NCI-H526 treated with DMSO at 0.1 percent for 48 hours (cell line): ENCODE measurements around the gene APBA1.
"Not testable (repeated sequence)": the region's sequence is repeated elsewhere in the genome, so short reads cannot be mapped to it uniquely, and the experiment has no call there.

Source experiments
- DNase-seq: peaks from one replicate; lab custom pipeline; 2025; lab: John Stamatoyannopoulos, UW

APBA1 gene

DNA sequence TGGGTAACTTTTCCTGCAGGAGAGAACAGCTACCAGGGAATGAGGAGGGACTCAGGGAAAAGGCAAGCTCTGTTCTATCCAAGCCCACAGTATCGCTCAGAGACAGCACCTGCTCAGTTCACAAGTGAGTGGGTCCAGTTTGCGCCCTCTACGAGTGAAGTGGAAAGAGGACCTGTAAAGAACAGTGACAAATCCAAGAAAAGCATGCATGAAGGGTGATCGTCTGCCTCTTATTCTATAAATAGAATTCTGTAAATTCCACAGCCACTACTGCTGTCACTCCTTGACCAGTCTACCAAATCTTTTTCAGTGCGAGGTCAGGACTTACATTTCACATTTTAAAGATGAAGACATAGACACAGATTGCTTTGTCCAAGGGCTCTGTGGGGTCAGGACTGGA lies 229.7 kb downstream of the APBA1 start:
- no peak for DNase-seq

DNA sequence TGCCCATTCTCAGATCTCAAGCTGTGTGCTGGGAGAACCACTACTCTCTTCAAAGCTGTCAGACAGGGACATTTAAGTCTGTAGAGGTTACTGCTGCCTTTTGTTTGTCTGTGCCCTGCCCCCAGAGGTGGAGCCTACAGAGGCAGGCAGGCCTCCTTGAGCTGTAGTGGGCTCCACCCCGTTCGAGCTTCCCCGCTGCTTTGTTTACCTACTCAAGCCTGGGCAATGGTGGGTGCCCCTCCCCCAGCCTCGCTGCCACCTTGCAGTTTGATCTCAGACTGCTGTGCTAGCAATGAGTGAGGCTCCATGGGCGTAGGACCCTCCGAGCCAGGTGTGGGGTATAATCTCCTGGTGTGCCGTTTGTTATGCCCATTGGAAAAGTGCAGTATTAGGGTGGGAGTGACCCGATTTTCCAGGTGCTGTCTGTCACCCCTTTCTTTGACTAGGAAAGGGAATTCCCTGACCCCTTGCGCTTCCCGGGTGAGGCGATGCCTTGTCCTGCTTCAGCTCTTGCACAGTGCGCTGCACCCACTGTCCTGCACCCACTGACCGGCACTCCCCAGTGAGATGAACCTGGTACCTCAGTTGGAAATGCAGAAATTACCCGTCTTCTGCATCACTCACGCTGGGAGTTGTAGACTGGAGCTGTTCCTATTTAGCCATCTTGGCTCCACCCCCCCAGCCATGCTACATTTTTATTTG lies 231.8 kb downstream of the APBA1 start:
- DNase-seq: not testable (repeated sequence)

DNA sequence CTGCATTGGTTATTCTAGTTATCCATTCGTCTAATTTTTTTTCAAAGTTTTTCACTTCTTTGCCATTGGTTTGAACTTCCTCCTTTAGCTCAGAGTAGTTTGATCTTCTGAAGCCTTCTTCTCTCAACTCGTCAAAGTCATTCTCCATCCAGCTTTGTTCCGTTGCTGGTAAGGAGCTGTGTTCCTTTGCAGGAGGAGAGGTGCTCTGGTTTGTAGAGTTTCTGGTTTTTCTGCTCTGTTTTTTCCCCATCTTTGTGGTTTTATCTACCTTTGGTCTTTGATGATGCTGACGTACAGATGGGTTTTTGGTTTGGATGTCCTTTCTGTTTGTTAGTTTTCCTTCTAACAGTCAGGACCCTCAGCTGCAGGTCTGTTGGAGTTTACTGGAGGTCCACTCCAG lies 232.5 kb downstream of the APBA1 start:
- DNase-seq: not testable (repeated sequence)

GRCh38 chr9:69433968-69434367 lies 238.2 kb downstream of the APBA1 start:
- DNase-seq: no peak

DNA sequence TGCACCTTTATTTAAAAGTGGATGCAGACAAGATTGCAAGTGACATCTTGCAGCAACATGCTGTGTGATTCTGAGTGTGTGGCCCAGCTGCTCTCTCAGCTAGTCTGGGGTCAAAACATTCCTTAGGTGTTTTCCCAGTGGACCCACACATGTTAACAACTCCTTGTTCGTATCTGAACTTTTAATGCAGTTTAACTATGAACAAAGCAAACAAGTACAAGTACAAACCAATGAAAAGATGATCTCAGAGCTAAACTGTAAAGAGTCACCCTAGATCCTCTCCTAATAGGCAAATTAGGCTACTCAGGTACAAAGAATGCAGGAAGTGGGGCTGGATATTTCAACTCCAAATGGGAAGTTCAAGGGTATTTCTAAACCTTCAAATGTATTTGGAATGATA lies 238.8 kb downstream of the APBA1 start:
- DNase-seq: no peak

DNA sequence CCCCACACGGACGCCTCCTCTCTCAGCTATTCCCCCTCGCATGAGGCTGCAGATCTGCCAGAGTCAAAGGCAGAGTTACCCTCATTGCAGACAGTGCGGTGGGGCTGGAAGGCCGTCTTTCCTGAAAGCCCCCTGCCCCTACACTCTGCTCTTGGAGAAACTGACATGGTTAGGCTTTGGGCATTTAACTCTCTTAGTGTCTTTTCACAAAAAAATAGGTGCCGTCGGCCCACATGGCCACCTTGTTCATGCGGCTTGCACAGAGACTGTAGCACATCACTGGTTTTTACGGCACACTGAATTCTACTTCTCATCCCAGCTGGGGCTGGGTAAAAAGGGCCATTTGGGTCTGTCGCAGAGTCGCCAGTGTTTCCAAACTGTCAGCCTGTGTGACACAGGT lies 239.5 kb downstream of the APBA1 start:
- DNase-seq: no peak

DNA sequence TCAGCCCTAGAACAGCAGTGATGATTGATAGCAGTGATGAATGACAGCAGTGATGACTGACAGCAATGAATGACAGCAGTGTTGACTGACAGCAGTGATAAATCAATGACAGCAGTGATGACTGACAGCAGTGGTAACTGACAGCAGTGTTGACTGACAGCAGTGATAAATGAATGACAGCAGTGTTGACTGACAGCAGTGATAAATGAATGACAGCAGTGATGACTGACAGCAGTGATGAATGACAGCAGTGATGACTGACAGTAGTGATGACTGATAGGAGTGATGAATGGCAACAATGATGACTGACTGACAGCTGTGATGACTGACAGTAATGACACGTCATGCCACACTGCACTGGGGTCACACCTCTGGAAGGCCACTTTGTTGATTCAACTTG lies 240.4 kb downstream of the APBA1 start:
- DNase-seq: no peak

- no peak for DNase-seq
Measured at GRCh38 chr9:69431203-69431602, 241.0 kb downstream of the APBA1 start.

DNA sequence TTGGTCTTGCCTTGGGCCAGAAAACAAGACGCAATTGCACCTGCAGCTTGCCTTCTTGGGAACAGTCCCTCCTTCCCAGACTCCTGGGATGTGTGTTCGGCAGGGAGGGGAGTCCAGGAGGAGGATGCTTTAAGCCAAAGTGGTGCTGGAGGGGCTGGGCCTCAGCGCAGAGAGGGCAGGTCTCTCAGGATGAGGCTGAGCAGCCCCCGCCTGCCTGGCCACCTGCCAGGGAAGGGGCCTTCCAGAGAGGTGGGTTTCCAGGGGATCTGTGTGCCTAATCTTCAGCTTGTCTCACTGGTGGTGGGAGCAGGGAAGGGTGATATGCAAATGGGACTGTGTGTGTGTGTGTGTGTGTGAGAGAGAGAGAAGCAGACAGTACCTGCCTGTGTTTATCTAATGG lies 242.0 kb downstream of the APBA1 start:
- no peak for DNase-seq

DNA sequence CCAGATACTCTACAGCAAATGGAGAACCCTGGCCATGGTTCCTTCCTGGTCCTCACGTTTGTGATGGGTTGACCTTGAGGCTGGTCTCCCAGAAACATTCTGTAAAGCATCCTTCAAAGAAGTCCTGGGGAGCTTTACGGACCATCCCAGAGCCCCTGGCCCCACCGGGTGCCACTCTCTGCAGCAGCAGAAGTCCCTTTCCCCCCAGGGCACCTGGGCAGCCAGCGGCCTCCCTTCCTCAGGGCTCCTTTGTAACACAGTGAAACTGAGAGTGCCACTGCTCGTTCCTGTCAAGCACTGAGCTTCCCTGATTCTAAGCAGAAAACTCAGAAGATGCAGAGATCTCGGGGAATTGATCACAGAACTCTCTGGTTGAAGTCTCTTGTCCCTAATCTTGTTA lies 242.9 kb downstream of the APBA1 start:
- DNase-seq: no peak

- DNase-seq: no peak
Measured at GRCh38 chr9:69428017-69428785, 244.0 kb downstream of the APBA1 start.

- DNase-seq: no peak
Measured at GRCh38 chr9:69427286-69427685, 244.9 kb downstream of the APBA1 start.

DNA sequence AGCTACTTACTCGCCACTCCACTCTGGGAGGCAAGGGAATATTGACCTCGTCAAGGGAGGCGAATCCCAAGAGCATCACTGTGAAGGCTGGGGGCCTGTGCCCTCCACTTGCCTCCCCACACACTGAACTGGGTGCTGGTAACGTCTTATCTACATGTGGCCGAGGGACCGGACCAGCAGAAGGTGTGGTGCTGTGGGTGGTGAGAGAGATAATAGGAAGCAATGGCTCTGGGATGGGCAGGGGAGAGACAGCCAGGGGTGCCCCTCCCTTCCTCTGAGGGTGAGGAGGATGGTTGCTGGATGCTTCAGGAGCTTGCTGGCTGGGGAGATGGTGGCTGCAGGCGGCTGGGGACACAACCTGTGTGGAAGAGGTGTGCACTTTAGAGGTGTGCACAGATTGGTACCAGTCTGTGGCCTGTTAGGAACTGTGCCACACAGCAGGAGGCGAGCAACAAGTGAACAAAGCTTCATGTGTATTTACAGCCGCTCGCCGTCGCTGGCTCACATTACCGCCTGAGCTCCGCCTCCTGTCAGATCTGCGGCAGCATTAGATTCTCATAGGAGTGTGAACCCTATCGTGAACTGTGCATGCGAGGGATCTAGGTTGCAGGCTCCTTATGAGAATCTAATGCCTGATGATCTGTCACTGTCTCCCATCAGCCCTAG lies 246.9 kb downstream of the APBA1 start:
- DNase-seq: no peak

- DNase-seq: peak; percentile 32
Measured at GRCh38 chr9:69421908-69422801, 250.0 kb downstream of the APBA1 start.

DNA sequence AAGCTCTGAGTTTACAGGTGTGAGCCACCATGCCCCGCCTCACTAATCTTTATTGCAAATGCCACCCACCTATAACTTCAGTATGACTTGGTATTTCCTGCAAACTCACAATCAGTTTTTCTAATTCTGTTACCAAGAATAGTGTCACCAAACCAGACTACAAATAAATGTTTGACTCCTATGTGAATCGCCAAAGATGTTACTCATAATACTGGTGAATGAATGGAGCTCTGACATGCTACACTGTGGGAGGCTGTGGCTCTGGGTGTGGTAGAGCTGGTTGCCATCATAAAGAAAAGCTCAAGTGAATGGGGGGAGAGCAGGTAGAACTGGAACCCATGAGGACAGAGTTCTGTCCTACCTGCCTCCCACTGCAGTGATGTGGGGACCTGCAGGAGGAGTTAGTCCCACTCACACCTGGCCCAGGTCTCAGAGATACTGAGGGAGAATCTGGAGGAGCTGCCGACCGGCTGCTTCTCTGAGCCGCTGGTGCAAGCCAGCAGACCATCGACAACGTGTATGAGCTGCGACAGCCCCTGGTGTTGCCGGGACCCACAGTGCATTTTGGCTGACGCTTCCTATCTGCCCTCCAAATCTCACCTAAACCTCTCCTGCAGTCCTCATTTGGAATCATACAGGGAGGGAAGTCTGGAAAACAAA lies 251.4 kb downstream of the APBA1 start:
- DNase-seq: no peak

DNA sequence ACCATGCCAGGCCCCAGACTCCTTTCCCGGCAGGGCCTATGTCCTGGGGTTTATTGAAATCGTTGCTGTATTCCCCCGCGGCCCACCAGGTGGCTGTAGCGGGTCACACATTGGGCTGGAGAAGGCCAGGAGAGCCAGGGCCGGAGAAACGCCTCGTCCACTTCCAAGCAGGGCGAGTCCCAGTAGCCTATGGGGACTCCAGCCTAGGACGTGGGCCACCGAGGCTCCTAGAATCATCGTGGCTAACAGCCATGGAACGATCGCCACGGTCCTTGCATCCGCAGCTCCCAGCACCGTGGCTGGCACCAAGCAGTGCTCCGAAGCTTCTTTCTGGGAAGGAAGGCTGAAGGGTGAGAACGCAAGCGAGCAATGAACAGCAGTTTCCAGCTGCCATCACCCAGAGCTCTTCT lies 259.4 kb downstream of the APBA1 start:
- DNase-seq: peak; percentile 16

DNA sequence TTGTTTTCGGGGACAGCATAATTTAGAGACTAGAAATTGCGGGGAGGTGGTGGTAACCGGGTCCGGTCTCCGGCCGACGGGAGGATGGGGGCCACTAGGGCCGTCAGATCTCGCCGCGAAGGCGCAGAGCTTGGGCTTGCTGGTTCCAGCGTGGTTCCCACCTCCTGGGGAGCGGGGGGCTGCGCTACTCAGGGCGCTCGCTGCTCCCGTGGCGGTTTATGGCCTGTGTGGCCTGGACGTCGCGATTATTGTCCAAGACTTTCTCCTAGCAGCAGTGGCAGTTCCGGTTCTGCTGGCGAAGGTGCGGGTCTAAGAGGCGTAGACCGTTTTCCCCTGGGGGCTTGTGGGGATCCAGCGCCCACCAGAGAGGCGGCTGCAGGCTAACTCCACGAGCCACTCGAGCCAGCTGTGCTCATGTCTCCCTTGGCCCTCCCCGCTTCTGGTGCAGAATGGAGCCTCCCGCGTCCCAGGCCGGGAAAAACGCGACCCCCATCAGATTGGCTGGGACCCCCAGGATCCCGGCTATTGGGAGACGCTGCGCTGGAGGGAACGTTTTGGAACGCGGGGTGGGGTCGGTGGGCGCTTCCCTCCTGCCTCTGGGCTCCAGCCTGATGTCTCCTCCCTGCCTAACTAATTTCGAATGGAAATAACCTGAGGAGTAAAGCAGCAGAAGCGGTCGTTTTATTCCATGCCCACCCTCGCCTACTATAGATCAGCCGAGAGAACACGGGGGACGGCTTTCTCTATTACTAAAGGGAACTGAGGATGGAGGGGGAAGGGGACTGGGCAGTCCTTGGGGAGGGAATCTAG lies 260.0 kb downstream of the APBA1 start:
- no peak for DNase-seq

GRCh38 chr9:69411246-69411645 lies 260.9 kb downstream of the APBA1 start:
- DNase-seq: no peak

DNA sequence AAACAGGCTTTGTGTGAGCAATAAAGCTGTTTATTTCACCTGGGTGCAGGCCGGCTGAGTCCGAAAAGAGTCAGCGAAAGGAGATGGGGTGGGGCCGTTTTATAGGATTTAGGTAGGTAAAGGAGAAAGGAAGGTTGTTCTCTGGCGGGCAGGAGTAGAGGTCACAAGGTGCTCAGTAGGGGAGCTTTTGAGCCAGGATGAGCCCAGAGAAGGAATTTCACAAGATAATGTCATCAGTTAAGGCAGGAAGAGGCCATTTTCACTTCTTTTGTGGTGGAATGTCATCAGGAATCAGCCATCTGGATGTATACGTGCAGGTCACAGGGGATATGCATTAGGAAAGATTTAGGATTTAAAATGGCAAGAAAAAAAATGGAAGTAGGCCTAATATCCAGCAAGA lies 262.2 kb downstream of the APBA1 start:
- not testable (repeated sequence) for DNase-seq

- DNase-seq: no peak
Measured at GRCh38 chr9:69400470-69400869, 271.7 kb downstream of the APBA1 start.
